GM19023 (cell line): ENCODE data around the gene DDX51.

Source experiments
- ATAC-seq: cut with Tn5 transposase; IDR thresholded peaks from one replicate; pipeline ENCODE4 v1.9.1; 2021; ENCODE audit warnings: mild to moderate bottlenecking, moderate library complexity; ENCODE audit not compliant: unreplicated experiment

Gene DDX51

GRCh38 chr12:132167611-132168310 is 23.6 kb upstream of the DDX51 start:
- no peak for ATAC-seq

- ATAC-seq, result no peak
Observed at GRCh38 chr12:132166801-132167591, 22.9 kb upstream of the DDX51 start.

- no peak for ATAC-seq
Observed at GRCh38 chr12:132166093-132166492, 22.0 kb upstream of the DDX51 start.

- no peak for ATAC-seq
Observed at GRCh38 chr12:132165584-132165983, 21.5 kb upstream of the DDX51 start.

GRCh38 chr12:132164426-132164825 is 20.3 kb upstream of the DDX51 start:
- no peak for ATAC-seq

- no peak for ATAC-seq
Observed at GRCh38 chr12:132163911-132164288, 19.8 kb upstream of the DDX51 start.

GRCh38 chr12:132163041-132163910 is 19.2 kb upstream of the DDX51 start:
- ATAC-seq, result no peak

GRCh38 chr12:132162508-132163031 is 18.5 kb upstream of the DDX51 start:
- no peak for ATAC-seq

- no peak for ATAC-seq
Observed at GRCh38 chr12:132161796-132162507, 17.8 kb upstream of the DDX51 start.

GRCh38 chr12:132161036-132161781 is 17.1 kb upstream of the DDX51 start:
- ATAC-seq, result no peak

- no peak for ATAC-seq
Observed at GRCh38 chr12:132160601-132161035, 16.5 kb upstream of the DDX51 start.

GRCh38 chr12:132160016-132160415 is 15.9 kb upstream of the DDX51 start:
- ATAC-seq, result no peak

GRCh38 chr12:132159555-132160003 is 15.5 kb upstream of the DDX51 start:
- ATAC-seq, result no peak

GRCh38 chr12:132158677-132159554 is 14.8 kb upstream of the DDX51 start:
- no peak for ATAC-seq

GRCh38 chr12:132157733-132158409 is 13.8 kb upstream of the DDX51 start:
- ATAC-seq, result no peak

GRCh38 chr12:132156573-132157325 is 12.6 kb upstream of the DDX51 start:
- no peak for ATAC-seq

- no peak for ATAC-seq
Observed at GRCh38 chr12:132155771-132156572, 11.9 kb upstream of the DDX51 start.
